Endodermal cell (in vitro differentiated cells): ENCODE measurements around the gene SSR4. TPM values are rescaled to one million over a fixed set of nuclear protein-coding genes. Genes with fewer than 3 reads are reported as not detected.
A peak's percentile ranks its signal among the peaks of the same experiment; 100 is the strongest.
"Not testable (repeated sequence)": the region's sequence is repeated elsewhere in the genome, so short reads cannot be mapped to it uniquely, and the experiment has no call there.

ENCODE experiments used
- DNase-seq: peaks from one replicate; pipeline ENCODE4 v3.0.0-alpha.2; 2017
- H3K27ac ChIP-seq: 2 replicates; pipeline ENCODE4 v1.5.1; 2013; ENCODE audit warnings: mild to moderate bottlenecking, low read depth, low read length, moderate library complexity
- H3K27me3 ChIP-seq: 2 replicates; pipeline ENCODE4 v1.6.1; 2013; ENCODE audit warnings: mild to moderate bottlenecking, low read length, moderate library complexity; ENCODE audit not compliant: insufficient read depth, control insufficient read depth, poor library complexity, severe bottlenecking
- H3K36me3 ChIP-seq: 2 replicates; pipeline ENCODE4 v1.7.0; 2013; ENCODE audit warnings: mild to moderate bottlenecking, low read length, moderate library complexity; ENCODE audit not compliant: control insufficient read depth, insufficient read depth
- H3K4me1 ChIP-seq: one replicate; pipeline ENCODE4 v1.7.0; 2013; ENCODE audit warnings: low read length; ENCODE audit not compliant: control insufficient read depth, insufficient read depth
- H3K4me3 ChIP-seq: 2 replicates; pipeline ENCODE4 v1.5.1; 2013; ENCODE audit warnings: mild to moderate bottlenecking, low read length, moderate library complexity
- H3K9ac ChIP-seq: 2 replicates; pipeline ENCODE4 v1.6.1; 2013; ENCODE audit warnings: mild to moderate bottlenecking, low read length, moderate library complexity; ENCODE audit not compliant: poor library complexity, severe bottlenecking; ENCODE audit errors: extremely low read depth
- H3K9me3 ChIP-seq: 2 replicates; pipeline ENCODE4 v1.6.1; 2013; ENCODE audit warnings: mild to moderate bottlenecking, low read length, moderate library complexity; ENCODE audit not compliant: control insufficient read depth
- H3K27ac Mint-ChIP-seq: 2 replicates; pipeline ENCODE4 v1.8.0; 2020; ENCODE audit warnings: mixed read lengths
- H3K27me3 Mint-ChIP-seq: 2 replicates; pipeline ENCODE4 v1.8.0; 2021; ENCODE audit warnings: mild to moderate bottlenecking, mixed read lengths; ENCODE audit not compliant: insufficient read depth
- H3K36me3 Mint-ChIP-seq: 2 replicates; pipeline ENCODE4 v1.8.0; 2020; ENCODE audit warnings: low read depth, mixed read lengths
- H3K4me1 Mint-ChIP-seq: 2 replicates; pipeline ENCODE4 v1.8.0; 2020; ENCODE audit warnings: mixed read lengths
- H3K4me3 Mint-ChIP-seq: 2 replicates; pipeline ENCODE4 v1.8.0; 2020; ENCODE audit warnings: mild to moderate bottlenecking, moderate library complexity, mixed read lengths
- H3K9me3 Mint-ChIP-seq: 2 replicates; pipeline ENCODE4 v1.8.0; 2020; ENCODE audit warnings: mild to moderate bottlenecking, mixed read lengths
- CTCF ChIP-seq: fragments of 200-600 bp; sonication (generic); conservative IDR thresholded peaks from 2 replicates; pipeline ENCODE4 v1.5.0; 2021; ENCODE audit warnings: antibody characterized with exemption, mild to moderate bottlenecking
- WGBS, 2 experiments: methylation state at CpG; one replicate each; pipeline versions ENCODE4 v1.1.5 to v1.1.7; 2013; ENCODE audit warnings: missing lambda C conversion rate in 2 of 2, mixed read lengths in 1 of 2; ENCODE audit not compliant: insufficient coverage in 1 of 2, insufficient read length in 1 of 2; 5-methylcytosine and 5-hydroxymethylcytosine counted together
- long read RNA-seq, 4 experiments: library from polyadenylated mRNA in 2 of 4; library from RNA in 1 of 4; library from capped mRNA in 1 of 4; stranded (forward) in 3 of 4; unstranded in 1 of 4; transcript quantifications; one replicate each; pipeline ENCODE4 v2.0.0, GENCODE V29; 2020 to 2021; ENCODE audit warnings: inconsistent platforms in 1 of 4
- polyA plus RNA-seq, 2 experiments: library from polyadenylated mRNA; stranded (reverse); fragments of 50-300 nt; gene quantifications; one replicate each; pipeline ENCODE4 v1.2.3, GENCODE V29; 2013
- total RNA-seq, 2 donors: library from RNA; stranded (reverse); fragmentation: NEBNext Ultra II Directional in 1 of 2; extraction: Animal tissue kit (Norgen Biotek cat#: 25700) in 1 of 2; gene quantifications; 2 replicates in 1 of 2; 3 replicates in 1 of 2; pipeline ENCODE4 v1.2.1, GENCODE V29; 2021

The SSR4 gene
- total RNA-seq: 100 to 1,000 TPM; 220 to 236 TPM
- polyA plus RNA-seq (2013, experiment 1 of 2): 275 TPM
- 267 TPM for polyA plus RNA-seq (2013, experiment 2 of 2)
- long read RNA-seq, experiment 1, transcript SSR4-203 (6 exons, 643 nt): major isoform, 117 of 138 reads
- long read RNA-seq, experiment 1, partial matches to known transcripts: 3 of 138 reads
- long read RNA-seq, experiment 1, other reads (novel, unspliced or antisense): 15 of 138 reads
- long read RNA-seq, experiment 2, transcript SSR4-203 (6 exons, 643 nt): major isoform, 77 of 92 reads
- long read RNA-seq, experiment 2, partial matches to known transcripts: 2 of 92 reads
- long read RNA-seq, experiment 2, other reads (novel, unspliced or antisense): 9 of 92 reads
- long read RNA-seq, experiment 3, transcript SSR4-210 (5 exons, 701 nt): minor isoform, 6 of 75 reads
- long read RNA-seq, experiment 3, transcript SSR4-203 (6 exons, 643 nt): major isoform, 47 of 75 reads
- long read RNA-seq, experiment 3, partial matches to known transcripts: 3 of 75 reads
- long read RNA-seq, experiment 3, other reads (novel, unspliced or antisense): 17 of 75 reads
- long read RNA-seq, experiment 4, partial matches to known transcripts: 8 of 34 reads
- long read RNA-seq, experiment 4, other reads (novel, unspliced or antisense): 21 of 34 reads

GRCh38 chrX:153794018-153794896, at the start of gene SSR4, which contains the start of gene IDH3G:
TSS of gene SSR4 (plus strand) at chrX:153794668. CDS start at chrX:153794688, 20 bp downstream.
TSS of gene IDH3G (minus strand) at chrX:153794375. CDS start at chrX:153794326, 49 bp downstream.
- peak; percentile 95 for DNase-seq
- Histone ChIP-seq H3K9me3 (no peaks in the 10 kb centered on the region), H3K4me3 (peak within 1 kb of the TSS; percentile 90), H3K27me3 (no peaks in the 10 kb centered on the region), H3K27ac (peak within 1 kb of the TSS; percentile 84), H3K36me3 (peaks cover 4% of the 10 kb centered on the region), H3K4me1 (no peaks in the 10 kb centered on the region), H3K9ac (peak within 1 kb of the TSS; percentile 71)
- peak; percentile 21 for TF ChIP-seq CTCF
- H3K27me3 Mint-ChIP-seq: no peaks in the 10 kb centered on the region
- H3K27ac Mint-ChIP-seq: peak within 1 kb of the TSS; percentile 88
- 0% methylated on average over 91 of the region's 92 CpGs; no CpG with 5 or more reads in 1 of the 2 experiments for WGBS, 2 experiments
- H3K4me3 Mint-ChIP-seq: peak within 1 kb of the TSS; percentile 81
- peaks cover 26% of the 10 kb centered on the region for H3K36me3 Mint-ChIP-seq
- H3K4me1 Mint-ChIP-seq: peaks cover 7% of the 10 kb centered on the region
- peaks cover 57% of the 10 kb centered on the region for H3K9me3 Mint-ChIP-seq

GRCh38 chrX:153745067-153745433, 49.4 kb upstream of the SSR4 start:
- H3K4me1 ChIP-seq, H3K9me3 ChIP-seq, H3K27me3 Mint-ChIP-seq, H3K4me3 ChIP-seq, H3K36me3 Mint-ChIP-seq, H3K9ac ChIP-seq, H3K27ac Mint-ChIP-seq, H3K27ac ChIP-seq, H3K36me3 ChIP-seq, H3K27me3 ChIP-seq, DNase-seq, H3K4me1 Mint-ChIP-seq: not testable (repeated sequence)
- peaks cover 58% of the 10 kb centered on the region for H3K9me3 Mint-ChIP-seq
- H3K4me3 Mint-ChIP-seq: peak overlapping the region; percentile 50
- 86 to 88% methylated on average over 1 to 12 of the region's 12 CpGs for WGBS, 2 experiments

GRCh38 chrX:153746359-153746758, 48.1 kb upstream of the SSR4 start:
- no peak for TF ChIP-seq CTCF
- no peaks in the 10 kb centered on the region for H3K4me1 ChIP-seq
- 75 to 89% methylated on average over 1 to 3 of the region's 3 CpGs for WGBS, 2 experiments
- DNase-seq: no peak
- peaks cover 11% of the 10 kb centered on the region for H3K27me3 Mint-ChIP-seq
- H3K27ac Mint-ChIP-seq: no peak overlapping the region
- H3K36me3 Mint-ChIP-seq: no peaks in the 10 kb centered on the region
- no peaks in the 10 kb centered on the region for H3K36me3 ChIP-seq
- no peak overlapping the region for H3K9ac ChIP-seq
- no peak overlapping the region for H3K27ac ChIP-seq
- no peaks in the 10 kb centered on the region for H3K27me3 ChIP-seq
- H3K4me3 Mint-ChIP-seq: no peak overlapping the region
- H3K4me3 ChIP-seq: no peak overlapping the region
- no peaks in the 10 kb centered on the region for H3K4me1 Mint-ChIP-seq
- H3K9me3 ChIP-seq: no peaks in the 10 kb centered on the region
- peaks cover 59% of the 10 kb centered on the region for H3K9me3 Mint-ChIP-seq

- H3K36me3 ChIP-seq, H3K9ac ChIP-seq, H3K4me3 ChIP-seq, H3K27me3 ChIP-seq, H3K4me1 ChIP-seq, H3K27ac ChIP-seq, H3K4me3 Mint-ChIP-seq, H3K27ac Mint-ChIP-seq, H3K36me3 Mint-ChIP-seq, H3K9me3 ChIP-seq, H3K4me1 Mint-ChIP-seq: not testable (repeated sequence)
- Mint-ChIP-seq H3K27me3 (peaks cover 11% of the 10 kb centered on the region), H3K9me3 (peaks cover 64% of the 10 kb centered on the region)
- WGBS, 2 experiments: 92 to 96% methylated on average over 2 to 5 of the region's 6 CpGs
- peak; percentile 4 for DNase-seq
Observed at GRCh38 chrX:153746991-153747390, 47.5 kb upstream of the SSR4 start.

- H3K27ac Mint-ChIP-seq, H3K9ac ChIP-seq, H3K27me3 ChIP-seq, H3K4me3 ChIP-seq, H3K4me1 Mint-ChIP-seq, H3K27ac ChIP-seq, H3K9me3 ChIP-seq, DNase-seq, H3K36me3 ChIP-seq, H3K36me3 Mint-ChIP-seq, H3K4me1 ChIP-seq, H3K4me3 Mint-ChIP-seq: not testable (repeated sequence)
- H3K27me3 Mint-ChIP-seq: peaks cover 11% of the 10 kb centered on the region
- peaks cover 73% of the 10 kb centered on the region for H3K9me3 Mint-ChIP-seq
- WGBS, 2 experiments: 79 to 92% methylated on average over 3 to 7 of the region's 7 CpGs
Observed at GRCh38 chrX:153749017-153749416, 45.5 kb upstream of the SSR4 start.
